ENCODE measurements around the gene SMKR1. TPM values are rescaled to one million over a fixed set of nuclear protein-coding genes. Genes with fewer than 3 reads are reported as not detected.

Gene SMKR1
- total RNA-seq, 1 experiment from 2014 or later: 1.4 TPM

GRCh38 chr7:129502708-129503685 lies 666 bp downstream of the SMKR1 start:
- in situ Hi-C loops (cut with HindIII; ENCODE audit: low pct_unique_long_range_greater_than_20kb, low sequenced_read_pairs): no loop called here
- DNase-seq (ENCODE audit: low read depth, low spot score) (no peak), ATAC-seq (peak; percentile 57)
- Histone ChIP-seq H3K36me3 (ENCODE audit: control insufficient read depth, insufficient read depth, low read length) (no peaks in the 10 kb centered on the region), H3K9me3 (ENCODE audit: control insufficient read depth, insufficient read depth, low read depth, low read length) (no peaks in the 10 kb centered on the region), H3K4me1 (ENCODE audit: control insufficient read depth, insufficient read depth, low read length) (no peaks in the 10 kb centered on the region), H3K27ac (ENCODE audit: low read length) (no peak overlapping the region), H3K27me3 (ENCODE audit: control insufficient read depth, insufficient read depth, low read length) (no peaks in the 10 kb centered on the region), H3K4me3 (ENCODE audit: low read depth in 2 of 2, low read length in 2 of 2) (peak overlapping the region; percentile 55 to 61)
- TF ChIP-seq REST (IDR thresholded peaks at IDR 0.05; ENCODE audit: insufficient read depth in 1 of 2, low read depth in 2 of 2, low read length in 1 of 2): no peak
- no peak for TF ChIP-seq POLR2AphosphoS5 (IDR thresholded peaks at IDR 0.05; ENCODE audit: low read depth, low read length)
- intact Hi-C loops (cut with micrococcal nuclease; ENCODE audit: unreplicated experiment): no loop called here
- ChIA-PET CTCF (interaction anchor here (0.6 kb wide), 1 partner anchor 322 kb away, joined by 6 read pairs; no protein-coding TSS in a partner anchor), POLR2A (interaction anchor here (0.6 to 0.7 kb wide), 2 partner anchors 33 to 225 kb away, joined by 7 to 15 read pairs; no protein-coding TSS in a partner anchor)
- no TSS peak for BruUV-seq (replicated peaks)

GRCh38 chr7:129503725-129504124 lies 1.4 kb downstream of the SMKR1 start:
- no peak for ATAC-seq
- no peak for DNase-seq (ENCODE audit: low read depth, low spot score)
- no TSS peak for BruUV-seq (replicated peaks)
- CTCF ChIA-PET: no interaction called here
- POLR2A ChIA-PET: interaction anchor here (0.6 to 0.7 kb wide), 2 partner anchors 32 to 225 kb away, joined by 7 to 15 read pairs; no protein-coding TSS in a partner anchor
- Histone ChIP-seq H3K4me3 (ENCODE audit: low read depth in 2 of 2, low read length in 2 of 2) (no peak overlapping the region), H3K4me1 (ENCODE audit: control insufficient read depth, insufficient read depth, low read length) (no peaks in the 10 kb centered on the region), H3K27ac (ENCODE audit: low read length) (no peak overlapping the region), H3K27me3 (ENCODE audit: control insufficient read depth, insufficient read depth, low read length) (no peaks in the 10 kb centered on the region), H3K9me3 (ENCODE audit: control insufficient read depth, insufficient read depth, low read depth, low read length) (no peaks in the 10 kb centered on the region), H3K36me3 (ENCODE audit: control insufficient read depth, insufficient read depth, low read length) (no peaks in the 10 kb centered on the region)
- TF ChIP-seq REST (IDR thresholded peaks at IDR 0.05; ENCODE audit: insufficient read depth in 1 of 2, low read depth in 2 of 2, low read length in 1 of 2): no peak
- intact Hi-C loops (cut with micrococcal nuclease; ENCODE audit: unreplicated experiment) (no loop called here), in situ Hi-C loops (cut with HindIII; ENCODE audit: low pct_unique_long_range_greater_than_20kb, low sequenced_read_pairs) (no loop called here)

- H3K4me3 ChIP-seq (ENCODE audit: low read depth in 2 of 2, low read length in 2 of 2): no peak overlapping the region
- no peak overlapping the region for H3K27ac ChIP-seq (ENCODE audit: low read length)
- CTCF ChIA-PET: no interaction called here
- ATAC-seq: no peak
- BruUV-seq (replicated peaks): no TSS peak
- no peaks in the 10 kb centered on the region for H3K27me3 ChIP-seq (ENCODE audit: control insufficient read depth, insufficient read depth, low read length)
- in situ Hi-C loops (cut with HindIII; ENCODE audit: low pct_unique_long_range_greater_than_20kb, low sequenced_read_pairs) (no loop called here), intact Hi-C loops (cut with micrococcal nuclease; ENCODE audit: unreplicated experiment) (no loop called here)
- H3K9me3 ChIP-seq (ENCODE audit: control insufficient read depth, insufficient read depth, low read depth, low read length): no peaks in the 10 kb centered on the region
- POLR2A ChIA-PET: no interaction called here
- no peaks in the 10 kb centered on the region for H3K4me1 ChIP-seq (ENCODE audit: control insufficient read depth, insufficient read depth, low read length)
- TF ChIP-seq REST (IDR thresholded peaks at IDR 0.05; ENCODE audit: insufficient read depth in 1 of 2, low read depth in 2 of 2, low read length in 1 of 2): no peak
- TF ChIP-seq SIN3A (IDR thresholded peaks at IDR 0.05; ENCODE audit: borderline replicate concordance, insufficient read depth, low read depth, low read length): no peak
- no peak for TF ChIP-seq TCF7L2 (IDR thresholded peaks at IDR 0.05; ENCODE audit: low read depth, low read length)
- TF ChIP-seq POLR2AphosphoS5 (IDR thresholded peaks at IDR 0.05; ENCODE audit: low read depth, low read length): no peak
- TF ChIP-seq CTCF (IDR thresholded peaks at IDR 0.05): no peak
- H3K36me3 ChIP-seq (ENCODE audit: control insufficient read depth, insufficient read depth, low read length): no peaks in the 10 kb centered on the region
- DNase-seq (ENCODE audit: low read depth, low spot score): no peak
These were observed 9.9 kb downstream of the SMKR1 start for GRCh38 chr7:129512192-129512591.

Data from Panc1 (cell line).